Ishikawa (cell line): ENCODE data around the gene EPHB4.

Source experiments
- CEBPB ChIP-seq: IDR thresholded peaks from 2 replicates; pipeline ENCODE4 v1.6.1; 2012
- EP300 ChIP-seq: IDR thresholded peaks from 2 replicates; pipeline ENCODE4 v1.6.1; 2012; ENCODE audit warnings: borderline replicate concordance
- RAD21 ChIP-seq: IDR thresholded peaks from 2 replicates; pipeline ENCODE4 v1.6.1; 2012; ENCODE audit warnings: low read depth
- TCF12 ChIP-seq: IDR thresholded peaks from 2 replicates; pipeline ENCODE4 v1.6.1; 2012; ENCODE audit warnings: low read depth
- TF ChIP-seq, protein P1 (sequence below): IDR thresholded peaks from 2 replicates; pipeline ENCODE4 v1.6.1; 2012

DNA sequence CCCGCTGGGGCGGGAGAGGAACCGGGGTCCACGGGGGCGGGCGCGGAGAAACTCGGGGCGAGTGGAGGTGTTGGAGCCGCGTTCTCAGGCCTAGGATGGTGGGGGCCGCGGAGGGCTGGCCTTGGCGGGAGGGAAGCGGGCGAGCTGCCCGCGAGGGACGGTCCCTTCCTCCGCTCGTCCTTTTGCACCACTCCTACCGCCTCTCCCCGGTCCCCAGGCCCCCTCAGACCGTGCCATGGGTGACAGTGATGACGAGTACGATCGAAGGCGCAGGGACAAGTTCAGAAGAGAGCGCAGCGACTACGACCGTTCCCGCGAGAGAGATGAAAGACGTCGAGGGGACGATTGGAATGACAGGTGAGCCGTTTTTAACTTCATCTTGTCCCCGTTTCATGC, 48.0 kb upstream of the EPHB4 start:
- TF ChIP-seq RAD21, result no peak
- no peak for TF ChIP-seq CEBPB
- TF ChIP-seq, protein P1, sequence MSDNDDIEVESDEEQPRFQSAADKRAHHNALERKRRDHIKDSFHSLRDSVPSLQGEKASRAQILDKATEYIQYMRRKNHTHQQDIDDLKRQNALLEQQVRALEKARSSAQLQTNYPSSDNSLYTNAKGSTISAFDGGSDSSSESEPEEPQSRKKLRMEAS, result no peak
- TF ChIP-seq EP300, result no peak
- TF ChIP-seq TCF12, result no peak
